Lower leg skin (tissue), 3 donors: Measurements from ENCODE around the gene RBM33.

ENCODE experiments used
- CTCF ChIP-seq, 3 donors: fragments of 450-650 bp; IDR thresholded peaks; one replicate each; pipeline ENCODE4 v1.5.1; 2016; ENCODE audit warnings: antibody characterized with exemption in 3 of 3, mild to moderate bottlenecking in 3 of 3, moderate library complexity in 2 of 3
- POLR2A ChIP-seq, 2 donors: fragments of 450-650 bp; IDR thresholded peaks; one replicate each; pipeline ENCODE4 v1.6.1; 2016 to 2017; ENCODE audit warnings: antibody characterized with exemption in 2 of 2, mild to moderate bottlenecking in 1 of 2, moderate library complexity in 1 of 2

GRCh38 chr7:155710031-155710430 is 65.6 kb downstream of the RBM33 start:
- no peak for TF ChIP-seq CTCF (IDR thresholded peaks at IDR 0.05)
- no peak for TF ChIP-seq POLR2A (IDR thresholded peaks at IDR 0.05)
